Measurements from ENCODE around the gene ST6GALNAC5.

DNA sequence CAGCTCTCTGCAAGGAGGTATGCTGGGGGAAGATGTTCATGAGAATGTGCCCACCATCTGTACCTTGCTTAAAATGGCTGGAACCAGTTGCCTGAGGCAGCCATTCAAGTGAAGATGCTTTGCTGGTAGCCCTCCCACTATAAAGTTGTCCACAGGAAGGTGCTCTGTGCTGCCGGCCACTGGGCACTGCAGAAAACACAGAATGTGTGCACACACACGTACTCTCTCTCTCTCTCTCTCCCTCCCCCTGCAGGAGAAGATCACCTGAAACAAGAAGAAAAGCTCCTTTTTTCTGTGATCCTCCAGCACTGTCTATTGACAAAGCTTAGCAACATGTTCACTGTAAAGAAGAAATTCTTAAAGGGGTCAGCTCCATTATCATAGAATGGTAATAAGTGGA, 217.2 kb downstream of the ST6GALNAC5 start:
- TF ChIP-seq YY1 (IDR thresholded peaks at IDR 0.05; ENCODE audit: insufficient read depth, insufficient replicate concordance, low read depth, low read length) (no peak), ZNF3 (CRISPR knock-in tag; IDR thresholded peaks at IDR 0.05) (no peak), POLR2AphosphoS5 (IDR thresholded peaks at IDR 0.05; ENCODE audit: low read depth, low read length) (no peak), FOXA3 (CRISPR knock-in tag; IDR thresholded peaks at IDR 0.05) (no peak)
- TF ChIP-seq, protein P1, sequence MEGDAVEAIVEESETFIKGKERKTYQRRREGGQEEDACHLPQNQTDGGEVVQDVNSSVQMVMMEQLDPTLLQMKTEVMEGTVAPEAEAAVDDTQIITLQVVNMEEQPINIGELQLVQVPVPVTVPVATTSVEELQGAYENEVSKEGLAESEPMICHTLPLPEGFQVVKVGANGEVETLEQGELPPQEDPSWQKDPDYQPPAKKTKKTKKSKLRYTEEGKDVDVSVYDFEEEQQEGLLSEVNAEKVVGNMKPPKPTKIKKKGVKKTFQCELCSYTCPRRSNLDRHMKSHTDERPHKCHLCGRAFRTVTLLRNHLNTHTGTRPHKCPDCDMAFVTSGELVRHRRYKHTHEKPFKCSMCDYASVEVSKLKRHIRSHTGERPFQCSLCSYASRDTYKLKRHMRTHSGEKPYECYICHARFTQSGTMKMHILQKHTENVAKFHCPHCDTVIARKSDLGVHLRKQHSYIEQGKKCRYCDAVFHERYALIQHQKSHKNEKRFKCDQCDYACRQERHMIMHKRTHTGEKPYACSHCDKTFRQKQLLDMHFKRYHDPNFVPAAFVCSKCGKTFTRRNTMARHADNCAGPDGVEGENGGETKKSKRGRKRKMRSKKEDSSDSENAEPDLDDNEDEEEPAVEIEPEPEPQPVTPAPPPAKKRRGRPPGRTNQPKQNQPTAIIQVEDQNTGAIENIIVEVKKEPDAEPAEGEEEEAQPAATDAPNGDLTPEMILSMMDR (CRISPR knock-in tag; IDR thresholded peaks at IDR 0.05) = no peak
- TF ChIP-seq, protein P2, sequence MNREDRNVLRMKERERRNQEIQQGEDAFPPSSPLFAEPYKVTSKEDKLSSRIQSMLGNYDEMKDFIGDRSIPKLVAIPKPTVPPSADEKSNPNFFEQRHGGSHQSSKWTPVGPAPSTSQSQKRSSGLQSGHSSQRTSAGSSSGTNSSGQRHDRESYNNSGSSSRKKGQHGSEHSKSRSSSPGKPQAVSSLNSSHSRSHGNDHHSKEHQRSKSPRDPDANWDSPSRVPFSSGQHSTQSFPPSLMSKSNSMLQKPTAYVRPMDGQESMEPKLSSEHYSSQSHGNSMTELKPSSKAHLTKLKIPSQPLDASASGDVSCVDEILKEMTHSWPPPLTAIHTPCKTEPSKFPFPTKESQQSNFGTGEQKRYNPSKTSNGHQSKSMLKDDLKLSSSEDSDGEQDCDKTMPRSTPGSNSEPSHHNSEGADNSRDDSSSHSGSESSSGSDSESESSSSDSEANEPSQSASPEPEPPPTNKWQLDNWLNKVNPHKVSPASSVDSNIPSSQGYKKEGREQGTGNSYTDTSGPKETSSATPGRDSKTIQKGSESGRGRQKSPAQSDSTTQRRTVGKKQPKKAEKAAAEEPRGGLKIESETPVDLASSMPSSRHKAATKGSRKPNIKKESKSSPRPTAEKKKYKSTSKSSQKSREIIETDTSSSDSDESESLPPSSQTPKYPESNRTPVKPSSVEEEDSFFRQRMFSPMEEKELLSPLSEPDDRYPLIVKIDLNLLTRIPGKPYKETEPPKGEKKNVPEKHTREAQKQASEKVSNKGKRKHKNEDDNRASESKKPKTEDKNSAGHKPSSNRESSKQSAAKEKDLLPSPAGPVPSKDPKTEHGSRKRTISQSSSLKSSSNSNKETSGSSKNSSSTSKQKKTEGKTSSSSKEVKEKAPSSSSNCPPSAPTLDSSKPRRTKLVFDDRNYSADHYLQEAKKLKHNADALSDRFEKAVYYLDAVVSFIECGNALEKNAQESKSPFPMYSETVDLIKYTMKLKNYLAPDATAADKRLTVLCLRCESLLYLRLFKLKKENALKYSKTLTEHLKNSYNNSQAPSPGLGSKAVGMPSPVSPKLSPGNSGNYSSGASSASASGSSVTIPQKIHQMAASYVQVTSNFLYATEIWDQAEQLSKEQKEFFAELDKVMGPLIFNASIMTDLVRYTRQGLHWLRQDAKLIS (CRISPR knock-in tag; IDR thresholded peaks at IDR 0.05) = no peak

Data from HepG2 (cell line).